ENCODE data around the gene SDK1. TPM values are rescaled to one million over a fixed set of nuclear protein-coding genes. Genes with fewer than 3 reads are reported as not detected.

SDK1 gene
- total RNA-seq, 1 experiment from 2014 or later = 9.3 TPM

GRCh38 chr7:4211261-4211660 lies 910.2 kb downstream of the SDK1 start:
- no peaks in the 10 kb centered on the region for H3K9me3 Mint-ChIP-seq
- no peak overlapping the region for H3K4me3 Mint-ChIP-seq
- no peaks in the 10 kb centered on the region for H3K27me3 Mint-ChIP-seq (ENCODE audit: low read depth)
- DNase-seq (ENCODE audit: low spot score) (no peak), ATAC-seq (no peak)
- POLR2A ChIA-PET = no interaction called here
- no peak overlapping the region for H3K27ac Mint-ChIP-seq
- TF ChIP-seq SOX15 (CRISPR knock-in tag; IDR thresholded peaks at IDR 0.05) (no peak), ARID4B (CRISPR knock-in tag; IDR thresholded peaks at IDR 0.05; ENCODE audit: borderline replicate concordance) (no peak)
- CTCF ChIA-PET = interaction anchor here (0.6 kb wide), 1 partner anchor 581 kb away, joined by 5 read pairs; no protein-coding TSS in a partner anchor
- H3K4me1 Mint-ChIP-seq = no peaks in the 10 kb centered on the region
- H3K36me3 Mint-ChIP-seq = no peaks in the 10 kb centered on the region

- no peaks in the 10 kb centered on the region for H3K36me3 Mint-ChIP-seq
- H3K9me3 Mint-ChIP-seq = no peaks in the 10 kb centered on the region
- H3K27ac Mint-ChIP-seq = no peak overlapping the region
- DNase-seq (ENCODE audit: low spot score) (no peak), ATAC-seq (no peak)
- no peak for TF ChIP-seq SMAD3 (CRISPR knock-in tag; IDR thresholded peaks at IDR 0.05; ENCODE audit: borderline replicate concordance)
- H3K4me1 Mint-ChIP-seq = no peaks in the 10 kb centered on the region
- no peak overlapping the region for H3K4me3 Mint-ChIP-seq
- ChIA-PET CTCF (interaction anchor here (0.6 kb wide), 1 partner anchor 14 kb away, joined by 3 read pairs; no protein-coding TSS in a partner anchor), POLR2A (no interaction called here)
- no peaks in the 10 kb centered on the region for H3K27me3 Mint-ChIP-seq (ENCODE audit: low read depth)
These were observed 911.3 kb downstream of the SDK1 start for GRCh38 chr7:4212376-4212775.

- DNase-seq (ENCODE audit: low spot score) (no peak), ATAC-seq (no peak)
- H3K9me3 Mint-ChIP-seq = peaks cover 5% of the 10 kb centered on the region; the same call in 1 of the 2 replicates
- H3K27ac Mint-ChIP-seq = no peak overlapping the region
- no peaks in the 10 kb centered on the region for H3K36me3 Mint-ChIP-seq
- H3K4me1 Mint-ChIP-seq = no peaks in the 10 kb centered on the region
- POLR2A ChIA-PET = no interaction called here
- TF ChIP-seq ZNF138 (CRISPR knock-in tag; conservative IDR thresholded peaks at IDR 0.05) (no peak), USF2 (CRISPR knock-in tag; IDR thresholded peaks at IDR 0.05) (no peak), GTF2I (CRISPR knock-in tag; conservative IDR thresholded peaks at IDR 0.05) (no peak), ZNF416 (CRISPR knock-in tag; IDR thresholded peaks at IDR 0.05) (no peak), ZNF396 (CRISPR knock-in tag; IDR thresholded peaks at IDR 0.05; ENCODE audit: borderline replicate concordance) (no peak), HMGA2 (CRISPR knock-in tag; IDR thresholded peaks at IDR 0.05) (no peak)
- CTCF ChIA-PET = interaction anchor here (1.2 to 1.9 kb wide), 2 partner anchors 11 to 12 kb away, joined by 3 to 6 read pairs; no protein-coding TSS in a partner anchor
- no peak overlapping the region for H3K4me3 Mint-ChIP-seq
- no peaks in the 10 kb centered on the region for H3K27me3 Mint-ChIP-seq (ENCODE audit: low read depth)
These were observed 913.5 kb downstream of the SDK1 start for GRCh38 chr7:4214291-4215155.

GRCh38 chr7:4215176-4215720 lies 914.2 kb downstream of the SDK1 start:
- DNase-seq (ENCODE audit: low spot score) (no peak), ATAC-seq (no peak)
- Mint-ChIP-seq H3K4me3 (no peak overlapping the region), H3K36me3 (no peaks in the 10 kb centered on the region), H3K9me3 (peaks cover 5% of the 10 kb centered on the region; the same call in 1 of the 2 replicates), H3K4me1 (no peaks in the 10 kb centered on the region), H3K27me3 (ENCODE audit: low read depth) (no peaks in the 10 kb centered on the region), H3K27ac (no peak overlapping the region)
- POLR2A ChIA-PET = no interaction called here
- CTCF ChIA-PET = interaction anchor here (1.9 kb wide), 1 partner anchor 11 kb away, joined by 6 read pairs; no protein-coding TSS in a partner anchor
- no peak for TF ChIP-seq ATF6 (CRISPR knock-in tag; IDR thresholded peaks at IDR 0.05)
- TF ChIP-seq PREB (CRISPR knock-in tag; IDR thresholded peaks at IDR 0.05; ENCODE audit: borderline replicate concordance) = no peak
- TF ChIP-seq HMGXB4 (CRISPR knock-in tag; IDR thresholded peaks at IDR 0.05) = no peak
- no peak for TF ChIP-seq EMX1 (CRISPR knock-in tag; IDR thresholded peaks at IDR 0.05)
- no peak for TF ChIP-seq SP1 (CRISPR knock-in tag; conservative IDR thresholded peaks at IDR 0.05)
- no peak for TF ChIP-seq TP53 (CRISPR knock-in tag; IDR thresholded peaks at IDR 0.05)

Measured in WTC11 (cell line).